ENCODE data around the gene TEX19. TPM values are rescaled to one million over a fixed set of nuclear protein-coding genes. Genes with fewer than 3 reads are reported as not detected.

TEX19 gene
- total and polyA plus RNA-seq, 2 experiments from 2014 or later, result 0.10 to 0.66 TPM

DNA sequence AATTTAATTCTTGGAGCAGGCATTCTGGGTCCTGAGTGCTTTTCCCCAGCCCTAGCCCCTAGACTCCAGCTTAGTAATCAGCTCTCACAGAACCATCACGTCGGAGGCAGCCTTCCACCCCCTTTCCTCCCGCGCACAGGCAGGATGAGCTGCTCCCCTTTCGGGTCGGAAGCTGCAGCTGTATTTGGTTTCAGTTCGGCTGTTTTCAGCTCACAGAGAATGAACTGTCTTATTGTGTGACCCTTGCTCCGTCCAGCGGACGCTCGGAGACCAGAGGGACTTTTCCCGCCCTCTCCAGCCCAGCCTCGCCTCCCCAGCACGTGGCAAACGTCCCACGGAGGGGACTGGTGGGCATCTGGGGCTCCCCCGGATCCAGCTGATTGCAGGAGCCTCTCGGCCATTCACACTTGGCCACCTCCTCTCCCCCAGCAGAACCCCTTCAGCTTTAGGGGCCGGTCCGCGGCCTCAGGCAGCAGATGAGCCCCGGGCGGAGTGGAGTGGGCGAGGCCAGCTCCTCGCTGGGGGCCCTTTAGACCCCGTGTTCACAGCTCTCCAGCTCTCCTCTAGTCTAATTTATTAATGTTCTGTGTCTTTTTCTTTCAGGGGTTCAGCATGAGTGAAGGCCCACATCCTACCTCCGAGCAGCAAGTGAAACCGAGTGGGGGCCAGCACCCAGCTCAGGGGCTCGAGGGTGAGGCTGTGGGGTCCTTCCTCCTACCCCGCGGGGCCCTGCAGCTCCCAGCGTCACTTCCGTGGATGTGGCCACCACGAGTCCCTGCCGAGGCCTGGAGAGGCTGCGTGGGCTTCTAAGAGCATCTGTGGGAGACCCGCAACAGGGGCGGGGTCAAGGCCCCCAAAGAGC is 11.7 kb downstream of the TEX19 start (continued):
- TF ChIP-seq, protein P1, sequence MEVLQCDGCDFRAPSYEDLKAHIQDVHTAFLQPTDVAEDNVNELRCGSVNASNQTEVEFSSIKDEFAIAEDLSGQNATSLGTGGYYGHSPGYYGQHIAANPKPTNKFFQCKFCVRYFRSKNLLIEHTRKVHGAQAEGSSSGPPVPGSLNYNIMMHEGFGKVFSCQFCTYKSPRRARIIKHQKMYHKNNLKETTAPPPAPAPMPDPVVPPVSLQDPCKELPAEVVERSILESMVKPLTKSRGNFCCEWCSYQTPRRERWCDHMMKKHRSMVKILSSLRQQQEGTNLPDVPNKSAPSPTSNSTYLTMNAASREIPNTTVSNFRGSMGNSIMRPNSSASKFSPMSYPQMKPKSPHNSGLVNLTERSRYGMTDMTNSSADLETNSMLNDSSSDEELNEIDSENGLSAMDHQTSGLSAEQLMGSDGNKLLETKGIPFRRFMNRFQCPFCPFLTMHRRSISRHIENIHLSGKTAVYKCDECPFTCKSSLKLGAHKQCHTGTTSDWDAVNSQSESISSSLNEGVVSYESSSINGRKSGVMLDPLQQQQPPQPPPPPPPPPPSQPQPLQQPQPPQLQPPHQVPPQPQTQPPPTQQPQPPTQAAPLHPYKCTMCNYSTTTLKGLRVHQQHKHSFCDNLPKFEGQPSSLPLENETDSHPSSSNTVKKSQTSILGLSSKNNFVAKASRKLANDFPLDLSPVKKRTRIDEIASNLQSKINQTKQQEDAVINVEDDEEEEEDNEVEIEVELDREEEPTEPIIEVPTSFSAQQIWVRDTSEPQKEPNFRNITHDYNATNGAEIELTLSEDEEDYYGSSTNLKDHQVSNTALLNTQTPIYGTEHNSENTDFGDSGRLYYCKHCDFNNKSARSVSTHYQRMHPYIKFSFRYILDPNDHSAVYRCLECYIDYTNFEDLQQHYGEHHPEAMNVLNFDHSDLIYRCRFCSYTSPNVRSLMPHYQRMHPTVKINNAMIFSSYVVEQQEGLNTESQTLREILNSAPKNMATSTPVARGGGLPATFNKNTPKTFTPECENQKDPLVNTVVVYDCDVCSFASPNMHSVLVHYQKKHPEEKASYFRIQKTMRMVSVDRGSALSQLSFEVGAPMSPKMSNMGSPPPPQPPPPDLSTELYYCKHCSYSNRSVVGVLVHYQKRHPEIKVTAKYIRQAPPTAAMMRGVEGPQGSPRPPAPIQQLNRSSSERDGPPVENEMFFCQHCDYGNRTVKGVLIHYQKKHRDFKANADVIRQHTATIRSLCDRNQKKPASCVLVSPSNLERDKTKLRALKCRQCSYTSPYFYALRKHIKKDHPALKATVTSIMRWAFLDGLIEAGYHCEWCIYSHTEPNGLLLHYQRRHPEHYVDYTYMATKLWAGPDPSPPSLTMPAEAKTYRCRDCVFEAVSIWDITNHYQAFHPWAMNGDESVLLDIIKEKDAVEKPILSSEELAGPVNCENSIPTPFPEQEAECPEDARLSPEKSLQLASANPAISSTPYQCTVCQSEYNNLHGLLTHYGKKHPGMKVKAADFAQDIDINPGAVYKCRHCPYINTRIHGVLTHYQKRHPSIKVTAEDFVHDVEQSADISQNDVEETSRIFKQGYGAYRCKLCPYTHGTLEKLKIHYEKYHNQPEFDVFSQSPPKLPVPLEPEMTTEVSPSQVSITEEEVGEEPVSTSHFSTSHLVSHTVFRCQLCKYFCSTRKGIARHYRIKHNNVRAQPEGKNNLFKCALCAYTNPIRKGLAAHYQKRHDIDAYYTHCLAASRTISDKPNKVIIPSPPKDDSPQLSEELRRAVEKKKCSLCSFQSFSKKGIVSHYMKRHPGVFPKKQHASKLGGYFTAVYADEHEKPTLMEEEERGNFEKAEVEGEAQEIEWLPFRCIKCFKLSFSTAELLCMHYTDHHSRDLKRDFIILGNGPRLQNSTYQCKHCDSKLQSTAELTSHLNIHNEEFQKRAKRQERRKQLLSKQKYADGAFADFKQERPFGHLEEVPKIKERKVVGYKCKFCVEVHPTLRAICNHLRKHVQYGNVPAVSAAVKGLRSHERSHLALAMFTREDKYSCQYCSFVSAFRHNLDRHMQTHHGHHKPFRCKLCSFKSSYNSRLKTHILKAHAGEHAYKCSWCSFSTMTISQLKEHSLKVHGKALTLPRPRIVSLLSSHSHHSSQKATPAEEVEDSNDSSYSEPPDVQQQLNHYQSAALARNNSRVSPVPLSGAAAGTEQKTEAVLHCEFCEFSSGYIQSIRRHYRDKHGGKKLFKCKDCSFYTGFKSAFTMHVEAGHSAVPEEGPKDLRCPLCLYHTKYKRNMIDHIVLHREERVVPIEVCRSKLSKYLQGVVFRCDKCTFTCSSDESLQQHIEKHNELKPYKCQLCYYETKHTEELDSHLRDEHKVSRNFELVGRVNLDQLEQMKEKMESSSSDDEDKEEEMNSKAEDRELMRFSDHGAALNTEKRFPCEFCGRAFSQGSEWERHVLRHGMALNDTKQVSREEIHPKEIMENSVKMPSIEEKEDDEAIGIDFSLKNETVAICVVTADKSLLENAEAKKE (CRISPR knock-in tag; IDR thresholded peaks at IDR 0.05), result no peak
- TF ChIP-seq, protein P2, sequence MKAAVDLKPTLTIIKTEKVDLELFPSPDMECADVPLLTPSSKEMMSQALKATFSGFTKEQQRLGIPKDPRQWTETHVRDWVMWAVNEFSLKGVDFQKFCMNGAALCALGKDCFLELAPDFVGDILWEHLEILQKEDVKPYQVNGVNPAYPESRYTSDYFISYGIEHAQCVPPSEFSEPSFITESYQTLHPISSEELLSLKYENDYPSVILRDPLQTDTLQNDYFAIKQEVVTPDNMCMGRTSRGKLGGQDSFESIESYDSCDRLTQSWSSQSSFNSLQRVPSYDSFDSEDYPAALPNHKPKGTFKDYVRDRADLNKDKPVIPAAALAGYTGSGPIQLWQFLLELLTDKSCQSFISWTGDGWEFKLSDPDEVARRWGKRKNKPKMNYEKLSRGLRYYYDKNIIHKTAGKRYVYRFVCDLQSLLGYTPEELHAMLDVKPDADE (IDR thresholded peaks at IDR 0.05), result no peak
- no peak for TF ChIP-seq POLR2AphosphoS5 (IDR thresholded peaks at IDR 0.05; ENCODE audit: low read depth)
- TF ChIP-seq ZNF114 (CRISPR knock-in tag; IDR thresholded peaks at IDR 0.05), result no peak
- no peak for TF ChIP-seq EZH2phosphoT487 (IDR thresholded peaks at IDR 0.05; ENCODE audit: unreplicated experiment)

Measured in GM23338 (cell line).